Tibial artery (tissue), 4 donors: Measurements from ENCODE around the gene GLDC.

Experiments used
- DNase-seq, 2 donors: peaks; one replicate each; pipeline ENCODE4 v3.0.0-alpha.2; 2019
- H3K27ac ChIP-seq, 2 donors: fragments of 200-600 bp; sonication (generic) in 1 of 2; 1 replicate in 1 of 2; 2 replicates in 1 of 2; pipeline ENCODE4 v1.5.1; 2018 to 2019; ENCODE audit warnings: mild to moderate bottlenecking in 1 of 2
- H3K27me3 ChIP-seq, 2 donors: fragments of 200-600 bp; sonication (generic) in 1 of 2; one replicate each; pipeline versions ENCODE4 v1.5.1 to v1.6.0; 2016 to 2019
- H3K36me3 ChIP-seq, 3 donors: fragments of 200-600 bp; sonication (generic) in 2 of 3; one replicate each; pipeline ENCODE4 v1.5.1; 2016 to 2019; ENCODE audit warnings: mild to moderate bottlenecking in 2 of 3
- H3K4me1 ChIP-seq, 4 donors: fragments of 200-600 bp; sonication (generic) in 2 of 4; 1 replicate in 3 of 4; 2 replicates in 1 of 4; pipeline ENCODE4 v1.5.1; 2016 to 2019
- H3K4me3 ChIP-seq, 2 donors: fragments of 200-600 bp; sonication (generic) in 1 of 2; 1 replicate in 1 of 2; 2 replicates in 1 of 2; pipeline ENCODE4 v1.5.1; 2018 to 2019; ENCODE audit warnings: mild to moderate bottlenecking in 2 of 2
- H3K9me3 ChIP-seq, 3 donors: fragments of 200-600 bp; sonication (generic) in 1 of 3; one replicate each; pipeline ENCODE4 v1.5.1; 2016 to 2019
- intact Hi-C: fragments of 100-400 bp; cut with DNase I; formaldehyde crosslinking; loops from one replicate; pipeline ENCODE4 v1.15.0; 2023; ENCODE audit warnings: low total_unique reads
- TF ChIP-seq, protein P1 (sequence below), 2 experiments: fragments of 200-600 bp in 1 of 2; fragments of 450-650 bp in 1 of 2; IDR thresholded peaks; one replicate each; pipeline ENCODE4 v1.5.1; 2017 to 2019; ENCODE audit warnings: antibody characterized with exemption in 2 of 2, mild to moderate bottlenecking in 1 of 2, moderate library complexity in 1 of 2

The GLDC gene

GRCh38 chr9:6579613-6580012 lies 65.9 kb downstream of the GLDC start:
- Histone ChIP-seq H3K9me3 (no peaks in the 10 kb centered on the region), H3K4me3 (no peak overlapping the region), H3K4me1 (no peaks in the 10 kb centered on the region), H3K27ac (no peak overlapping the region), H3K27me3 (no peaks in the 10 kb centered on the region), H3K36me3 (no peaks in the 10 kb centered on the region)
- TF ChIP-seq, protein P1, sequence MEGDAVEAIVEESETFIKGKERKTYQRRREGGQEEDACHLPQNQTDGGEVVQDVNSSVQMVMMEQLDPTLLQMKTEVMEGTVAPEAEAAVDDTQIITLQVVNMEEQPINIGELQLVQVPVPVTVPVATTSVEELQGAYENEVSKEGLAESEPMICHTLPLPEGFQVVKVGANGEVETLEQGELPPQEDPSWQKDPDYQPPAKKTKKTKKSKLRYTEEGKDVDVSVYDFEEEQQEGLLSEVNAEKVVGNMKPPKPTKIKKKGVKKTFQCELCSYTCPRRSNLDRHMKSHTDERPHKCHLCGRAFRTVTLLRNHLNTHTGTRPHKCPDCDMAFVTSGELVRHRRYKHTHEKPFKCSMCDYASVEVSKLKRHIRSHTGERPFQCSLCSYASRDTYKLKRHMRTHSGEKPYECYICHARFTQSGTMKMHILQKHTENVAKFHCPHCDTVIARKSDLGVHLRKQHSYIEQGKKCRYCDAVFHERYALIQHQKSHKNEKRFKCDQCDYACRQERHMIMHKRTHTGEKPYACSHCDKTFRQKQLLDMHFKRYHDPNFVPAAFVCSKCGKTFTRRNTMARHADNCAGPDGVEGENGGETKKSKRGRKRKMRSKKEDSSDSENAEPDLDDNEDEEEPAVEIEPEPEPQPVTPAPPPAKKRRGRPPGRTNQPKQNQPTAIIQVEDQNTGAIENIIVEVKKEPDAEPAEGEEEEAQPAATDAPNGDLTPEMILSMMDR (IDR thresholded peaks at IDR 0.05): no peak
- DNase-seq: no peak
- intact Hi-C loops: no loop called here

DNA sequence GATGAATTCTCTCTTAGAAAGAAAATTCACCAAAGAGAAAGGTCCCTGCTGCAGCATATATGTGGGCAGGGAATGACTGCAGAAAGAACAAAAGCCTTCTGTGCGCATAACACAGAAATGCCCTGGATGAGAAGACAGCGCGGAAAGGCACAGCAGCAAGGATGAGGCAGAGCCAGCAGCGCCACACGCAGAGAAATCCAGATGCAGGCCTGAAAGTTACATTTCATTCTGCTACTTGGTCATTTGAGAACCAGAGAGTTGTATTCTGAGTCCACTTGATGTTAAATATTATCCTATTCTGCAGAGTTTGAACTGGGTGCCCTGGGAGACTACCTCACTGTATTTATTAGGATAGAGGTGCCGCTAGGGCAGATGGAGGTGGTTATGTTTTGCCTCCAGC lies 68.5 kb downstream of the GLDC start:
- Histone ChIP-seq H3K9me3 (no peaks in the 10 kb centered on the region), H3K27ac (no peak overlapping the region), H3K4me1 (no peaks in the 10 kb centered on the region), H3K36me3 (no peaks in the 10 kb centered on the region), H3K4me3 (no peak overlapping the region), H3K27me3 (no peaks in the 10 kb centered on the region)
- DNase-seq: no peak
- TF ChIP-seq, protein P1 (IDR thresholded peaks at IDR 0.05): no peak
- intact Hi-C loops: no loop called here

DNA sequence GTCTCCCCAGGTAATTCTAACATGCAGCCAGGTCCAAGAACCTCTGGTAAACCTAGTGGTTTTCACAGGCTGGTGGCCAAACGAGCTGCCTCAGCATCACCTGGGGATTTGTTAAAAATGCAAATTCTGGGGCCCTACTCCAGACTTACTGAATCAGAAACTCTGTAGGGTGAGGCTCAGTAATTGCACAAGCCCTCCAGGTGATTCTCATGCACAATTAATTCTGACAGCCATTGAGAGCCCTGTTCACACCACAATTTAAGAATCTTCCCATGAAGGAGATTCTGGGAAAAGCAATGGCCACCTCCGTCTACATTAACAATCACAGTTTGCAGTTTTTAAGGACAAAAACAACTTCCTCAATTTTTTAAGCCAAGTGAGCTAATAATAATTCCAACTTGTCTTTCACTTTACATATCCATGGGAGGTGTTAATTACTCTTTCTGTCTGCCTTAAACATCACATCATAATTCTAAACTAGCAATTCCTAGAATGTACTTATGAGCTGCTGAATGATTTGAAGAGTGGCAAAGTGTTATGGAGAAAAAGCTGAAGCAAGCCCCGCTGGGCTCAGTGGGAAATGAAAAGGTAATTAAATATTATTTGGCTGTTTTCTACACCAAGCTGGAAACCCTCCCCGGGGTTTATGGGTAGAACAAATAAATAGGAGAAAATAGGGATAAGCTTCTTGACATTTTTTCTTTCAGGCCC lies 70.0 kb downstream of the GLDC start:
- TF ChIP-seq, protein P1 (IDR thresholded peaks at IDR 0.05): no peak
- no peak for DNase-seq
- Histone ChIP-seq H3K4me1 (no peaks in the 10 kb centered on the region), H3K9me3 (no peaks in the 10 kb centered on the region), H3K27me3 (no peaks in the 10 kb centered on the region), H3K27ac (no peak overlapping the region), H3K36me3 (no peaks in the 10 kb centered on the region), H3K4me3 (no peak overlapping the region)
- intact Hi-C loops: no loop called here

- peaks cover 0 to 42% (median 27%) of the 10 kb centered on the region in 4 donors for H3K4me1 ChIP-seq
- TF ChIP-seq, protein P1 (IDR thresholded peaks at IDR 0.05): no peak
- no peaks in the 10 kb centered on the region for H3K9me3 ChIP-seq
- intact Hi-C loops: loop anchor here (5.0 kb wide), 3 partner anchors 110 to 215 kb away; partner anchors contain the start of gene UHRF2
- DNase-seq: no peak
- H3K27me3 ChIP-seq: no peaks in the 10 kb centered on the region
- H3K4me3 ChIP-seq: peak overlapping the region in 1 of 2 donors; percentile 6
- H3K36me3 ChIP-seq: no peaks in the 10 kb centered on the region
- H3K27ac ChIP-seq: peak overlapping the region; percentile 43 to 69
Observed at GRCh38 chr9:6567140-6567591, 78.4 kb downstream of the GLDC start.

- Histone ChIP-seq H3K4me3 (peak overlapping the region in 1 of 2 donors; percentile 6), H3K36me3 (no peaks in the 10 kb centered on the region), H3K27me3 (no peaks in the 10 kb centered on the region), H3K4me1 (peaks cover 0 to 42% (median 27%) of the 10 kb centered on the region in 4 donors), H3K27ac (peak overlapping the region; percentile 43 to 69), H3K9me3 (no peaks in the 10 kb centered on the region)
- intact Hi-C loops: loop anchor here (5.0 kb wide), 3 partner anchors 111 to 214 kb away; partner anchors contain the start of gene UHRF2
- TF ChIP-seq, protein P1 (IDR thresholded peaks at IDR 0.05): no peak
- DNase-seq: peak in 1 of 2 donors; percentile 26
Observed at GRCh38 chr9:6566409-6567139, 79.0 kb downstream of the GLDC start.
